Activated naive CD4-positive, alpha-beta T cell treated with anti-CD3 and anti-CD28 coated beads, Interleukin-2, amount 50 U/mL, for 24 hours (primary cell): Measurements from ENCODE around the gene C16orf87.

Source experiments
- H3K27ac Mint-ChIP-seq: one replicate; pipeline ENCODE4 v1.8.0; 2021; ENCODE audit warnings: mild to moderate bottlenecking, mixed read lengths
- H3K27me3 Mint-ChIP-seq: one replicate; pipeline ENCODE4 v1.8.0; 2021; ENCODE audit warnings: mixed read lengths
- H3K36me3 Mint-ChIP-seq: one replicate; pipeline ENCODE4 v1.8.0; 2021; ENCODE audit warnings: mixed read lengths
- H3K4me1 Mint-ChIP-seq: one replicate; pipeline ENCODE4 v1.8.0; 2021; ENCODE audit warnings: mixed read lengths
- H3K4me3 Mint-ChIP-seq: one replicate; pipeline ENCODE4 v1.8.0; 2021; ENCODE audit warnings: mild to moderate bottlenecking, mixed read lengths
- H3K9me3 Mint-ChIP-seq: one replicate; pipeline ENCODE4 v1.8.0; 2021; ENCODE audit warnings: mixed read lengths

The C16orf87 gene

DNA sequence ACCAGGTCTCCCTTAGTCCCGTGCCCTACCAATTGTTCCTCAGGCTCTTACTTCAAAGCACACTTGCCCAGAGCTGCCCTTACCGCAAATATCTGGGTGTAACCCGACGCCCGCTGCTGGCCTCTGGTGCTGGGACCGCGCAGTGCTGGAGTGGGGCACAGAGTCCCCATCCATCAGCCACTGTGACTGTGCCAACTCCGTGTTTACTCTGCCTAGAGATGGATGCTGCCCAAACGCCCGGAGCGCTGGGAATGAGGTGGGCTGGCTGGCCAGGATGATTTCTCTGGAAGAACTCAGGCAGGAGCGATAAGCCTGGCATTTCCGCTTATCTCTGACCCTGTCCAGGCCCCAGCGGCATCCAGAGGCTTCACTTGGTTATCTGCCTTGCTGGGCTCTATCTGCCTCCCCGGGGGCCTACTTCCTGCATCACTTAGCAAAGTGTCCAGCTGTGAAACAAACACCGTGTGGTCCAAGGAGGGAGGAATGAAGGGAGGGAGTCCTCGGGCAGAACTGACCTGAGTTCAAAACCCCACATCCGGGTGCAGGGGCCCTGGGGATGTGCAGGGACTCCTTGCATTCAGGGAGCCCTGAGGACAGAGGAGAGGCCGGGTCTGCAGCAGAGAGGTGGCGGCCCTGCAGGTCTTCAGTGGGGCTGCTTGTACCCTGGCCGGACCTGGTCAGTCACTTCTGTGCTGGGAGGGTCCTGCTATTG lies 73.5 kb downstream of the C16orf87 start:
- Mint-ChIP-seq H3K27me3 (no peaks in the 10 kb centered on the region), H3K36me3 (no peaks in the 10 kb centered on the region), H3K27ac (no peak overlapping the region), H3K4me1 (no peaks in the 10 kb centered on the region), H3K4me3 (no peak overlapping the region), H3K9me3 (no peaks in the 10 kb centered on the region)

DNA sequence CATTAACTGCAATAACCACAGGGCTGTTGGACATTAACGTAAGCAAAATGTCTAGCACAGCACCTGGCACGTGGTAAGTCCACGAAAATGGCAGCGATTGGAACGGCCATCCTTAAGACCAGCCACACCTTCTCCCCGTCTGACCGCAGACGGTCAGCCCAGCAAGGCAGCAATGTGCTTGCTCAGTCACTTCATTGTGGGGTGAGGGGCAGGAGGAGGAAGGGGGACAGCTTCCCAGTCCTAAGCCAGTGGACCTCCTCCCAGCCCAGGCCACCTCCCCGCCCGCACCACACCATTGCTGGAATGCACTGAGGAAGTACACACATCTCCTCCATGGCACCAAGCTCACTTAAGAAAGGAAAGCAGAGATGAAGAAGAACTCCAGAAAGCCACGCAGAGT lies 74.2 kb downstream of the C16orf87 start:
- no peak overlapping the region for H3K4me3 Mint-ChIP-seq
- no peaks in the 10 kb centered on the region for H3K27me3 Mint-ChIP-seq
- no peaks in the 10 kb centered on the region for H3K36me3 Mint-ChIP-seq
- H3K4me1 Mint-ChIP-seq, result no peaks in the 10 kb centered on the region
- H3K9me3 Mint-ChIP-seq, result no peaks in the 10 kb centered on the region
- no peak overlapping the region for H3K27ac Mint-ChIP-seq

DNA sequence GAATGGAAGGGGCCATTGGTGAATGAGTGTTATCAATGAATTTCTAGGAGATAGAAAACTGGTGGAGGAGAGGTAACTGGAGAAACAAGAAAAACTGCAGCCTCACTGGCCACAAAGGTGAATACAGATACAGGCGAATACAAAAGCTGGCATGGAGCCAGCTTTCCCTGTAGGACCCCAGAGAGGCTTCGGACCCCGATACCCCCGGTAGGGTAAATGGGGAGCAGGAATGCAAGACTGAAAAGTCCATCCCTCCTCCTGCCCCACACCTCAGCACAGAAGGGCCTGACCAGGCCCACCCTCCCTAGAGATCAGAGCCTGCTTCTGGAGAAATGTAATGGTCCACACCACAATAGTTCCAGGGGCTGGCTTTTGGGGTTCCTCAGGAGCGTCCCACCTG lies 78.0 kb downstream of the C16orf87 start:
- Mint-ChIP-seq H3K4me1 (no peaks in the 10 kb centered on the region), H3K9me3 (no peaks in the 10 kb centered on the region), H3K4me3 (no peak overlapping the region), H3K27me3 (no peaks in the 10 kb centered on the region), H3K27ac (no peak overlapping the region), H3K36me3 (no peaks in the 10 kb centered on the region)

DNA sequence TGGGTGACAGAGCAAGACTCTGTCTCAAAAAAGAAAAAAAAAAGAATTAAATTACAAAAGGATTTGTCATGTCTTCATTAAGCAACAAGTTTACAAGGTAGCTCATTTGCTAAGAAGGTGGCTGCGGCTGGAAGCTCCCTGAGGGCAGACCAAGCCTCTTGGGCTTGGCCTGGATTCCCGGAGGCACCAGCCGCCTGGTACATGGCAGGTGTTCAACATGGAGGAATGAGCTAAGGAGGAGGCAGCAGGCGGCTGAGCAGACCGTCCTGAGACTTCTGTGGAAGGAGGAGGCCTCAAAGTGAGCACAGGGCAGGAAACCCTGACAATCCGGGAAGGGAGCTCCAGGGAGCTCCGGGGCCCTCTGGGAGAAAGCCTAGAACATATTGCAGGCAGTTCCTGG lies 79.6 kb downstream of the C16orf87 start:
- no peak overlapping the region for H3K4me3 Mint-ChIP-seq
- H3K27ac Mint-ChIP-seq, result no peak overlapping the region
- H3K9me3 Mint-ChIP-seq, result no peaks in the 10 kb centered on the region
- no peaks in the 10 kb centered on the region for H3K4me1 Mint-ChIP-seq
- H3K27me3 Mint-ChIP-seq, result no peaks in the 10 kb centered on the region
- H3K36me3 Mint-ChIP-seq, result no peaks in the 10 kb centered on the region

DNA sequence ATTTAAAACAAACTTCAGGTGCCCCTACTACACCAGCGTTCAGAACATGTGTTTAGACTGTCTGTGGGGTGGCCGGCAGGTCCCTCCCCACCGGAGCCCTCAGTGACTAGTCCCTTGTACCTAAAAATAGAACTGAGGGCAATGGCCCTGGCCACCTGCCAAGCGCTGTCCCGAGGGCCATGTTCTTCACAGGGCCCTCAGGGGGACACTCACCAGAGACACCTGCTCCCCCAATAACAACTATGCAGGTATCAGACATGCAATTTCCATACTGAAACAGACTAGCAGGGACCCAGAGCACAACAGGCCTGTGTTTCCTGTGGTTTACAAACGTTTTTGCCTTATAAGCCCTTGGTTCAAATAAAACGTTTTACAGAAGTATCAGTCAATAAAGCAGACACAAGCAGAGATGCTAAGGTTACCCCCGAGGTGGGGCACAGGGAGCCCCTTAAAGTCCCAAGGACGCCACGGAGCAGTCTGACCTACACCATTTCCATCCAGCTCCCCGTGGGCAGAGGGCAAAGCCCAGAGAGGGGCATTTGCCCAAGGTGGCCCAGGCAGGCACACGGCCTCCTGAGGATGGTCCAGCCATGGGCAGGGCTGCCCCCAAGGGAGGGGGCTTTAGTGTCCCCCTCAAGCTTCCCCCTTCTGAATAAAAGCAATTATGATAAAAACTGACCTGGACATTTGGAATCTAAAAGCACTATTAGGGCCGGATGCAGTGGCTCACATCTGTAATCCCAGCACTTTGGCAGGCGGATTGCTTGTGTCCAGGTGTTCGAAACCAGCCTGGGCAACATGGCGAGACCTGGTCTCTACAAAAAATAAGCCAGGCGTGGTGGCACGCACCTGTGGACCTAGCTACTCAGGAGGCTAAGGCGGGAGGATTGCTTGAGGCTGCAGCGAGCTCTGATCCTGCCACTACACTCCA lies 81.9 kb downstream of the C16orf87 start:
- H3K27me3 Mint-ChIP-seq, result no peaks in the 10 kb centered on the region
- no peak overlapping the region for H3K27ac Mint-ChIP-seq
- no peaks in the 10 kb centered on the region for H3K4me1 Mint-ChIP-seq
- H3K4me3 Mint-ChIP-seq, result no peak overlapping the region
- no peaks in the 10 kb centered on the region for H3K36me3 Mint-ChIP-seq
- no peaks in the 10 kb centered on the region for H3K9me3 Mint-ChIP-seq

DNA sequence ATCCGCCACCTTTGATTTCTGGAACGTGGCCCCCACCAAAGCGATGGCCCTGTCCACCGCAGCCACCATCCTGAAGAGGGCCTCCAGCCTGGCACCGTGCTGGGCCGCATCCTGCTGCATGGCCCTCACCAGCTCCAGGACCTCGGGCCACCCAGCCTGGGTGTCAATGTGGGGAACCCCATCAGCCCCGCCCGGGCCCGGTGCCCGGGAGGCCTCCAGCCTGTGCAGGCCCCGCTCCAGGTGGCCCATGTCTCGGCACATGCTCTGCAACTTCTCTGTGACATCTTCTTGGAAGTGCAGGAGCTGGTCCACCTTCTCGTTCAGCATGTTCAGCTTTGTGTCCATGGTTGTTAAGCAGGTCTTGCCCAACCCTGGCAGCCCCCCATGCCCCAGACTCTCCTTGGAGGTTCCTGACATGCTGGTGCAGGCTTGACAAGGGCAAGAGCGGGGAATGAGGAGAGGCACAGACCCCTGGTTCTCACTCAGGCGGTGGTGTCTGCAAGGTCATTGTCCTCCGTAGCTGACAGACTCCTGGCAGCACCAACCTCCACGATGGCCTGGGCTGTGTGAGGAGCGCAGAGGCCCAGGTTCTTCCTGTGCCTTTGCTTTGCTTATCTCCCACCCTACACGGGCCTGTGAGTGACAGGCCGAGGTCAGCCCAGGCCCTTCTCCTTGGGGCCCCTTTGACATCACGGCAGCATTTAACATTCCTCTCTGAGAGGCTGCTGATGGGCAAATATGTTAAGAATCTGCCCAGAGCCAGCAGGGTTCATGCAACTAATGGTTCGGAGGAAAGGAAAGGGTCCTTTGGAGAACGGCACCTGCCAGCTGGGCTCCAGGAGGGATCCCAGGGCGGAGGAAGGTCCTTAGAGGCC lies 83.0 kb downstream of the C16orf87 start, which contains the start of gene MYLK3:
TSS of gene MYLK3 (minus strand) at position 568 of the 875 bp plus-strand sequence. CDS start at position 417, 151 bp downstream.
- Mint-ChIP-seq H3K4me1 (peaks cover 6% of the 10 kb centered on the region), H3K36me3 (no peaks in the 10 kb centered on the region), H3K9me3 (no peaks in the 10 kb centered on the region), H3K4me3 (no peak within 1 kb of the TSS), H3K27me3 (no peaks in the 10 kb centered on the region), H3K27ac (no peak within 1 kb of the TSS)

DNA sequence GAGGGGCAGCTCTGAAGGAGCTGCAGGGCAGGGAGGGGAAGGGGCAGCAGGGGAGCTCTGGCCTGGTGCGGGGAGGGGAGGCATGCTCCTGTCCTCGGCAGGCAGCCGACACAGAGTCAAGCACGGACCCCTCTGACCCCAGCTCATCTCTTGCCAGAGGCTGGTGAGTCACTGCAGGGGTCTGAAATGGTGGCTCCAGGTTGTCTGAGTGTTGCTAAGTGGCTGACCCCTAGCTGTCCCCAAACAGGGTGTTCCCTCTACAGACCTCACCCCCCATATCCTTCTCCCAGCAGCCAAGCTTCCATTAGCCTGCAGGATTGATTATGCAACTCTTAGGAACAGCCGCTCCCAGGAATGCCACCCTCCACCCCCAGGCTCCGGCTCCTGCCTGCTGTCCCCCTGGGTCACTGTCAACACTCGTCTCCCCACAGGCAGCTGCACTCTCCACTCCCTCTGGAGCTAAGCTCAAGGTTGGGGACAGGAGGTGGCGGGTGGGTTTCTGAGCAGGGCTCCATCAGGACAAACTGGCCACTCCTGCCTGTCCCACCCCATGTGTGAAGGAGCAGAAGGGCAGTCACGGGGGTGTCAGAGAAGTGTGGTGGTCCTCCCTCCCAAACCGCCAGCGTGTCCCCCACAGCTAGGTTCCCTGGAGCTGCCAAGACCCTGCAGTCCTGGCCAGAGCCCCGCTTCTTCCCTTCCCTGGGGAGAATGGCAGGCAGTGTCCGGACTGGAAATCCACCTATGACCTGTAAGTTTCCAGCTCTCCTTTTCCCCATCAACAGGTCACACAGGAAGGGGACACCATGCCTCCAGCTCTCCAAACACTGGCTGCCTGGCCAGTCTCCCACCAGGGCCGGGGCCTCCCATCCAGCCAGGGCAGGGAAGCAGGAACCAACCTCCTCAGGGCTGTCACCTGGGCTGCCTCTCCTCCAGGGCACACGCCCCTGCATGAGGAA lies 83.9 kb downstream of the C16orf87 start:
- H3K4me3 Mint-ChIP-seq, result no peak overlapping the region

More for the DNA sequence above, 83.9 kb downstream of the C16orf87 start:
- H3K27ac Mint-ChIP-seq, result no peak overlapping the region
- peaks cover 6% of the 10 kb centered on the region for H3K4me1 Mint-ChIP-seq
- no peaks in the 10 kb centered on the region for H3K27me3 Mint-ChIP-seq
- H3K9me3 Mint-ChIP-seq, result no peaks in the 10 kb centered on the region
- no peaks in the 10 kb centered on the region for H3K36me3 Mint-ChIP-seq
